ENCODE results near the gene TADA2A.

Gene TADA2A

GRCh38 chr17:37389160-37389559 is 17.5 kb upstream of the TADA2A start:
- Histone ChIP-seq H3F3A (ENCODE audit: insufficient read depth, low read length) (no peaks in the 10 kb centered on the region), H3K4me1 (ENCODE audit: insufficient read depth, low read length, severe bottlenecking) (peaks cover 3% of the 10 kb centered on the region), H4K20me1 (ENCODE audit: insufficient read depth, low read length) (no peaks in the 10 kb centered on the region), H3K4me2 (ENCODE audit: low read length) (no peak overlapping the region), H2AFZ (ENCODE audit: low read length) (no peak overlapping the region), H3K4me3 (ENCODE audit: low read depth, low read length, poor library complexity, severe bottlenecking) (no peak overlapping the region), H3K9me2 (ENCODE audit: low read depth, low read length) (no peaks in the 10 kb centered on the region), H3K27ac (ENCODE audit: low read depth, low read length, poor library complexity, severe bottlenecking) (no peak overlapping the region), H3K9ac (ENCODE audit: low read length) (no peak overlapping the region), H3K79me2 (ENCODE audit: insufficient read depth, low read length) (no peaks in the 10 kb centered on the region), H3K9me3 (ENCODE audit: low read length) (no peaks in the 10 kb centered on the region), H3K27me3 (ENCODE audit: insufficient read depth, low read length) (no peaks in the 10 kb centered on the region), H3K36me3 (ENCODE audit: insufficient read depth, low read length) (no peaks in the 10 kb centered on the region)
- no peak for TF ChIP-seq CTCF (IDR thresholded peaks at IDR 0.05; ENCODE audit: low read length)
- no peak for TF ChIP-seq EZH2 (IDR thresholded peaks at IDR 0.05; ENCODE audit: borderline replicate concordance, low read length)

GRCh38 chr17:37391146-37391545 is 15.5 kb upstream of the TADA2A start:
- H3K4me3 ChIP-seq (ENCODE audit: low read depth, low read length, poor library complexity, severe bottlenecking): no peak overlapping the region
- no peaks in the 10 kb centered on the region for H3K9me3 ChIP-seq (ENCODE audit: low read length)
- H3K9me2 ChIP-seq (ENCODE audit: low read depth, low read length): no peaks in the 10 kb centered on the region
- H3K27me3 ChIP-seq (ENCODE audit: insufficient read depth, low read length): no peaks in the 10 kb centered on the region
- H3K27ac ChIP-seq (ENCODE audit: low read depth, low read length, poor library complexity, severe bottlenecking): no peak overlapping the region
- TF ChIP-seq EZH2 (IDR thresholded peaks at IDR 0.05; ENCODE audit: borderline replicate concordance, low read length) (no peak), CTCF (IDR thresholded peaks at IDR 0.05; ENCODE audit: low read length) (no peak)
- H3F3A ChIP-seq (ENCODE audit: insufficient read depth, low read length): no peaks in the 10 kb centered on the region
- no peaks in the 10 kb centered on the region for H3K79me2 ChIP-seq (ENCODE audit: insufficient read depth, low read length)
- peaks cover 3% of the 10 kb centered on the region for H3K4me1 ChIP-seq (ENCODE audit: insufficient read depth, low read length, severe bottlenecking)
- H2AFZ ChIP-seq (ENCODE audit: low read length): no peak overlapping the region
- H4K20me1 ChIP-seq (ENCODE audit: insufficient read depth, low read length): no peaks in the 10 kb centered on the region
- H3K36me3 ChIP-seq (ENCODE audit: insufficient read depth, low read length): no peaks in the 10 kb centered on the region
- H3K9ac ChIP-seq (ENCODE audit: low read length): no peak overlapping the region
- no peak overlapping the region for H3K4me2 ChIP-seq (ENCODE audit: low read length)

- Histone ChIP-seq H3K79me2 (ENCODE audit: insufficient read depth, low read length) (no peaks in the 10 kb centered on the region), H3K36me3 (ENCODE audit: insufficient read depth, low read length) (no peaks in the 10 kb centered on the region), H3K4me3 (ENCODE audit: low read depth, low read length, poor library complexity, severe bottlenecking) (no peak overlapping the region), H2AFZ (ENCODE audit: low read length) (no peak overlapping the region), H3K27me3 (ENCODE audit: insufficient read depth, low read length) (no peaks in the 10 kb centered on the region), H3K27ac (ENCODE audit: low read depth, low read length, poor library complexity, severe bottlenecking) (no peak overlapping the region), H3K9me3 (ENCODE audit: low read length) (no peaks in the 10 kb centered on the region), H3K4me1 (ENCODE audit: insufficient read depth, low read length, severe bottlenecking) (peaks cover 3% of the 10 kb centered on the region), H3F3A (ENCODE audit: insufficient read depth, low read length) (no peaks in the 10 kb centered on the region), H4K20me1 (ENCODE audit: insufficient read depth, low read length) (no peaks in the 10 kb centered on the region), H3K4me2 (ENCODE audit: low read length) (no peak overlapping the region), H3K9me2 (ENCODE audit: low read depth, low read length) (no peaks in the 10 kb centered on the region), H3K9ac (ENCODE audit: low read length) (no peak overlapping the region)
- TF ChIP-seq EZH2 (IDR thresholded peaks at IDR 0.05; ENCODE audit: borderline replicate concordance, low read length) (no peak), CTCF (IDR thresholded peaks at IDR 0.05; ENCODE audit: low read length) (no peak)
These were observed 14.6 kb upstream of the TADA2A start for GRCh38 chr17:37392024-37392590.

Data from OCI-LY1 (cell line).